GM12801 (cell line): ENCODE results near the gene CBX2.

Experiments used
- TF ChIP-seq, protein P1 (sequence below): IDR thresholded peaks from one replicate; pipeline ENCODE4 v1.5.1; 2011; ENCODE audit warnings: control low read depth; ENCODE audit not compliant: insufficient read length; ENCODE audit errors: extremely low read depth

CBX2 gene

DNA sequence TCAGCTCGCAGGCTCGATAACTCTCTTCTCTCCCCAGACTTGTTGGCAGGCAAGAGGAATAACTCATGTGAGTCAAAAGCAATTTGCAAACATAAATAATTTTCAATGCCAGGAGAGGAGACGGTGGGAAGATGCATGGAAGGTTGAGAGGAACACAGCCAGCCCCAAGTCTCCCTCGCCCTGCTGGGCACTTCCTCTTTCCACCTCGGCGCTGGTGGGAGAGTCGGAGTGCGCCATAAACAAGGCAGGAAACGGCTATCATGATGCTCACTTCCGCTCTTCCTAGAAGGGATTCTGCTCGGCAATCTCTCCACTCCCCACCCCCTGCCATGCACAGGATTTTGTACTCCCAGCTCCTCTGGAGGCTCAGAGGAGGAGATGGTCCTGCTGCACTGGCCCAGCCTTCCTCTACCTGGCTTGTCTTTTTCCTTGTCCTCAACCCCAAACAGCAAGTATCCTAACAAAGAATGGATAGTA lies 48.3 kb downstream of the CBX2 start:
- TF ChIP-seq, protein P1, sequence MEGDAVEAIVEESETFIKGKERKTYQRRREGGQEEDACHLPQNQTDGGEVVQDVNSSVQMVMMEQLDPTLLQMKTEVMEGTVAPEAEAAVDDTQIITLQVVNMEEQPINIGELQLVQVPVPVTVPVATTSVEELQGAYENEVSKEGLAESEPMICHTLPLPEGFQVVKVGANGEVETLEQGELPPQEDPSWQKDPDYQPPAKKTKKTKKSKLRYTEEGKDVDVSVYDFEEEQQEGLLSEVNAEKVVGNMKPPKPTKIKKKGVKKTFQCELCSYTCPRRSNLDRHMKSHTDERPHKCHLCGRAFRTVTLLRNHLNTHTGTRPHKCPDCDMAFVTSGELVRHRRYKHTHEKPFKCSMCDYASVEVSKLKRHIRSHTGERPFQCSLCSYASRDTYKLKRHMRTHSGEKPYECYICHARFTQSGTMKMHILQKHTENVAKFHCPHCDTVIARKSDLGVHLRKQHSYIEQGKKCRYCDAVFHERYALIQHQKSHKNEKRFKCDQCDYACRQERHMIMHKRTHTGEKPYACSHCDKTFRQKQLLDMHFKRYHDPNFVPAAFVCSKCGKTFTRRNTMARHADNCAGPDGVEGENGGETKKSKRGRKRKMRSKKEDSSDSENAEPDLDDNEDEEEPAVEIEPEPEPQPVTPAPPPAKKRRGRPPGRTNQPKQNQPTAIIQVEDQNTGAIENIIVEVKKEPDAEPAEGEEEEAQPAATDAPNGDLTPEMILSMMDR, result no peak

DNA sequence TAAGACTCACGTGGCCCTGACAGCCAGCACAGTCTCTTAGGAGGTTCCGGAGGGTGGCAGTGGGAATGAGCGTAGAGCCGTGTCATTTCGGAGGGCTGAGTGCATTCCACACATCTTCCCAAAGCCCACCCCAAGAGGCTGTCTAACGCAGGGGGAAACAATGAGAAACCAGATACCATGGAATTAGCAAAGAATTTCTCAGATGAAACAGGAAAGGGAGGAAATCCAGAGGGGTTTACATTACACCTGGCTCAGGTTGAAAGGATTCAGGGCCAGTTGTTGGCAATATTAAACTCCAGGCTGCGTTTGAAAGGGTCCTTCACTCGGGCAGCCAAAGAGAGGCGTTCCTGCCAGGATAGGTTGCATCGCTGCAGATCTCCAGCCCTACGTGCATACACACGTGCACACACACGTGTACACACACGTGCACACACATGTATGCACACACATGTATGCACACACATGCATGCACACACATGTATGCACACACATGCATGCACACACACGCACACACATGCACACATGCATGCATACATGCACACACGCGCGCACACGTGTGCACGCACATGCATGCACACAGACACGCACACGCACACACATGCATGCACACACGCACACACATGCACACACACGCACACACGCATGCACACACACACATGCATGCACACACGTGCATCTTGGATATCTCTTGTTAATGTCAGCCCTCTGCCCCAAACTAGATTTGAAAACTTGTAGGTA lies 49.1 kb downstream of the CBX2 start:
- TF ChIP-seq, protein P1, result no peak

DNA sequence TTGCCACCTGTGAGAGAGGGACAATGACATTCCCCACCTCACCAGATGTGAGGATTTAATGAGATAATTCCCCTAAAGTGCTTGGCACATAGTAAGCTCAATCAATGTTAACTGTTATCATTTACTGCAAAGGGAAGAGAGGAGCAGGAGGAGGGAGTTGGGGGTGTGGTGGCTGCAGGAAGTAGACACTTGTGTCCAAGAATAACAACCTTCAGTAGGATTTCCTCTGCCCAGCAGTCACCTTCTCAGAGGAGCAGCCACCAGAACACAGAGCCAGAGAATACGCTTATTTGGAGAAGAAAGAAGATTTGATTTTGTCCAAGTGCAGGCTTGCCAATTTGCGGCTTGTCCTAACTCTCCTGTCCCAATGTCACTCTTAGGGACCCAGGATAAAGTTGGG lies 51.1 kb downstream of the CBX2 start:
- TF ChIP-seq, protein P1, result no peak

DNA sequence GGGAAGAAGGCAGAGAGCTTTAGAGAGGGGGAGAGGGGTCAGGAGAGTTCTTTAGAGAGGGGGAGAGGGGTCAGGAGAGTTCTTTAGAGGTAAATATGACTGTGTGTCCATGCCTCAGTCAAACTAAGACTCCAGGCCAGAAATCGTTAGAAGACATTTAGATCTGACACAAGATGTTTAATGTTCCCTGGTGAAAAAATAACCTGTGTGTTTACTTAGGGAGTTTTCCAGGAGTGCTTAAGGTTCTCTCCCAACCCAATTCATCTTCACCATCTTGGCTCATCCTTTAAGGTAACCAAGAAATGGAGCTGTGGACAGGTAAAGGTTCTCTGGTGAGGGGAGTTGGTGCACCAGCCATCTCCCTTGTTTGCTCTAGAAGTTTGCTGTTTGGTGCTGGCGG lies 51.5 kb downstream of the CBX2 start:
- TF ChIP-seq, protein P1, result no peak

DNA sequence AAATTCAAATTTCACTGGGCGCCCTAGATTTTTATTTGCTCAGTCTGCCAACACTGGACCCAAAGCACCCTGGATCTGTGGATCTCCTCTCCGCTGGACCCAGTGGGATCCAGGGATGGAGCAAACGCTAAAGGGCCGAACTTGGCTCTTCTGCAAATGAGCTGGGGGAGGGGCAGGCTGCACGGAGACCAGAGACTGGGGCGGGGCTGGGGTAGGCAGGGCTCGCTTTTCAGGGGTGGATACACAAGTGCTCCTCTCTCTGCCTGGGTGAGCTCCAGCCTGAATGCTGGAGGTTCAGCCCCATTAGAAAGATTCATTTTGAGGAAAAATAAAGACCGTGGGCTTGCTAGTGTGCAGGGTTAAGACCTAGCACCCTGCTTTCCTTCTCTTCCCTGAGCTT lies 52.4 kb downstream of the CBX2 start:
- TF ChIP-seq, protein P1, result no peak

DNA sequence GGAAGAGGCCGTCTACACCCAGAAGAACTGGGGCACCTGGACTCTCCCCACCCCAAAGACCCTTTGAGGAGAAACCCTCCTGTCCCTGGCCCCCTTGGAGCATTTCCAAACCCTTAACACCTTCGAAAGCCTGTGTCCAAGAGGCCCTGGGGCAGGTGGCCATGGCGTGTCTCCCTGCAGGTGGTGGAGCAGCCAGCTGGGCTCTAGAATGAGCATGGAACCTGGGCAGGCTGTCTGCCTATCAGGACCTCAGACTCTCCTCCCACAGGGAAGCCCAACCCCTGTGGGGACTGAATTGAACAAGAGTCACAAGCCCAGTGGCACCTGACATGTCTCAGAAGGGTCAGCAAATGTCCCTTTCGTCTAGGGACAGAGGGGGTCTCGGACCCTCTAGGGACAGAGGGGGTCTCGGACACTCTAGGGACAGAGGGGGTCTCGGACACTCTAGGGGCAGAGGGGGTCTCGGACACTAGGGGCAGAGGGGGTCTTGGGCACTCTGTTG lies 52.9 kb downstream of the CBX2 start:
- TF ChIP-seq, protein P1, result no peak

DNA sequence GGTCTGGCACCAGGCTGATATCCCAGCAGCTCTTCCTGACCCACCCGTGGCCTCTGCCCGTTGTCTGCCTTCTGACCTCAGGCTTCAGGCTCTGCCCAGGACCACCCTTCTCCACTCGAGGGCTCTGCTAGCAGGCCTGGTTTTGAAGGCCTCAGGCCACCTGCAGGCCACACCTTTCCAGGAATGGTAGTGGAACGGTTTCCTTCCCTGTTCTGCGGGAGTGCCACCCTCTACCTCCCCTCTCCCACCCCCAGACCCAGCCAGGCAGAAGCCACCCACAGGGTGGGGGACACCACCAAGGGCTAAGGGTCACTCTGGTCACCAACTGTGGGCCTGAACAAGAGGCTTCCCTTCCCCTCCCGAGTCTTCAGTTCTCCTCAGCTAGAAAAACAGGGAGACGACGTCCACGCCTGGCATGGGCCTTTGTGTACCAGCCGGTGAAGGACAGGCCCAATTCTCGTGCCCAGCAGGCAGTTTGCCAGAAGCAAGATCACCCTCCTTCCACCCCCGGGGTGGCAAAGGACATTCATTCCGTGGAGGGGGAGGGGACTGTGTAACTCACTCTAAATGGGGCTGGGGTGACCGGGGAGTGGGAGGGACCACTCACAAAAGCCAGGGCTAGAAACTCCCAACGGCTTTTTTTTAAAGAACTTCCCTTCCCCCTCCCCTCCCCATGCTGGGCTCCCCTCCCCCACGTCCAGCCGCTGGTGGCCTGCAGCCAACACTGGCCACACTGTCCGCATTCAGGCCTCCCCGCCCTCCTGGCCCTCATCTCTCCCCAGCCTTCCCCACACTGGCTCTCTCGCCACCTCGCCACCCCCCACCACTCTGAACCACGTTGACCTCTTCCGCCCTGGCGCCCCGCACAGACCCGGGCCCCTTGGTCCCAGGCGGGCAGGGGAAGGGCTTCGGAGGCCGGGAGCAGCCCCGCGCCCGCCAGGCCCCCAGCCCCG lies 53.6 kb downstream of the CBX2 start:
- TF ChIP-seq, protein P1, result no peak
